Right renal pelvis (tissue), 4 donors: ENCODE results near the gene VAMP5. TPM values are rescaled to one million over a fixed set of nuclear protein-coding genes. Genes with fewer than 3 reads are reported as not detected.
"Not testable (repeated sequence)": the region's sequence is repeated elsewhere in the genome, so short reads cannot be mapped to it uniquely, and the experiment has no call there.

Experiments used
- DNase-seq, 4 donors: peaks; one replicate each; pipeline ENCODE4 v3.0.0-alpha.2; 2013; ENCODE audit warnings: low read depth in 4 of 4, low spot score in 3 of 4, missing footprints in 1 of 4
- polyA plus RNA-seq, 4 donors: library from polyadenylated mRNA; unstranded; fragments of 120-200 nt; gene quantifications; one replicate each; pipeline ENCODE4 v1.2.1, GENCODE V29; 2013; ENCODE audit not compliant: insufficient read length in 4 of 4

The VAMP5 gene
- polyA plus RNA-seq, 4 donors, result 40.5 to 50.8 (median 42.5) TPM

- no peak for DNase-seq
Measured at GRCh38 chr2:85549826-85550225, 34.4 kb upstream of the VAMP5 start.

GRCh38 chr2:85550486-85550885 lies 33.7 kb upstream of the VAMP5 start:
- no peak for DNase-seq

GRCh38 chr2:85551698-85552678 lies 32.2 kb upstream of the VAMP5 start:
- DNase-seq, result peak; percentile 67 to 71 (median 70)

- DNase-seq, result no peak
Measured at GRCh38 chr2:85553184-85553583, 31.0 kb upstream of the VAMP5 start.

- DNase-seq, result no peak
Measured at GRCh38 chr2:85554980-85555612, 29.1 kb upstream of the VAMP5 start.

GRCh38 chr2:85557130-85557529 lies 27.1 kb upstream of the VAMP5 start:
- DNase-seq, result no peak

GRCh38 chr2:85558160-85558559 lies 26.1 kb upstream of the VAMP5 start:
- DNase-seq, result no peak

- DNase-seq, result not testable (repeated sequence)
Measured at GRCh38 chr2:85560403-85560726, 23.9 kb upstream of the VAMP5 start.

GRCh38 chr2:85560812-85561279 lies 23.4 kb upstream of the VAMP5 start:
- no peak for DNase-seq

- DNase-seq, result peak; percentile 88 to 93 (median 91)
Measured at GRCh38 chr2:85561280-85562212, 22.7 kb upstream of the VAMP5 start, which contains the start of gene GGCX. Gene GGCX (minus strand): TSS chr2:85561493. CDS start chr2:85561428, 65 bp downstream.

GRCh38 chr2:85564144-85564563 lies 20.1 kb upstream of the VAMP5 start:
- no peak for DNase-seq

- DNase-seq, result no peak
Measured at GRCh38 chr2:85566265-85566664, 18.0 kb upstream of the VAMP5 start.

GRCh38 chr2:85575739-85576138 lies 8.5 kb upstream of the VAMP5 start:
- no peak for DNase-seq

GRCh38 chr2:85577063-85577385 lies 7.2 kb upstream of the VAMP5 start:
- DNase-seq, result no peak

- DNase-seq, result no peak
Measured at GRCh38 chr2:85577386-85578242, 6.6 kb upstream of the VAMP5 start, which contains the start of gene VAMP8. Gene VAMP8 (plus strand): TSS chr2:85577586. CDS start chr2:85577647, 61 bp downstream.

- DNase-seq, result no peak
Measured at GRCh38 chr2:85578243-85579180, 5.7 kb upstream of the VAMP5 start.

- no peak for DNase-seq
Measured at GRCh38 chr2:85579266-85579935, 4.8 kb upstream of the VAMP5 start.

GRCh38 chr2:85580206-85580605 lies 4.0 kb upstream of the VAMP5 start:
- no peak for DNase-seq
